GM03348 (cell line): ENCODE data around the gene TECR.
"Not testable (repeated sequence)": the region's sequence is repeated elsewhere in the genome, so short reads cannot be mapped to it uniquely, and the experiment has no call there.

Experiments used
- DNase-seq: peaks from one replicate; pipeline ENCODE4 v3.0.0; 2012; ENCODE audit warnings: low spot score

The TECR gene

GRCh38 chr19:14589433-14589832, 60.0 kb downstream of the TECR start:
- DNase-seq = not testable (repeated sequence)

DNA sequence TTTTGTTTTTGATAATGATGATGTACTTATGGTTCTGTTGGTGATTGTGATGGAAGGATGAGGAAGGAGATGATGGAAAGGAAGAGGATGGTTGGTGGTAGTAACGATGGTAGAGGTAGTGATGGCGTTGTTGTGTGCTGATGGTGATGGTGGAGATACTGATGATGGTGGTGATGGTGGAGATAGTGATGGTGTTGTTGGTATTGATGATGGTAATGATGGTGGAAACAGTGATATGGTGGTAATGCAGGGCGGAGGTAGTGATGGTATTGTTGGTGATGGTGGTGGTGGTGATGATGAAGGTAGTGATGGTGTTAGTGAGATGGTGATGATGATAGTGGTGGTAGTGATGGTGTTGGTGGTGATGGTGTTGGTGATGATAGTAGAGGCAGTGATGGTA, 66.2 kb downstream of the TECR start:
- DNase-seq = no peak

DNA sequence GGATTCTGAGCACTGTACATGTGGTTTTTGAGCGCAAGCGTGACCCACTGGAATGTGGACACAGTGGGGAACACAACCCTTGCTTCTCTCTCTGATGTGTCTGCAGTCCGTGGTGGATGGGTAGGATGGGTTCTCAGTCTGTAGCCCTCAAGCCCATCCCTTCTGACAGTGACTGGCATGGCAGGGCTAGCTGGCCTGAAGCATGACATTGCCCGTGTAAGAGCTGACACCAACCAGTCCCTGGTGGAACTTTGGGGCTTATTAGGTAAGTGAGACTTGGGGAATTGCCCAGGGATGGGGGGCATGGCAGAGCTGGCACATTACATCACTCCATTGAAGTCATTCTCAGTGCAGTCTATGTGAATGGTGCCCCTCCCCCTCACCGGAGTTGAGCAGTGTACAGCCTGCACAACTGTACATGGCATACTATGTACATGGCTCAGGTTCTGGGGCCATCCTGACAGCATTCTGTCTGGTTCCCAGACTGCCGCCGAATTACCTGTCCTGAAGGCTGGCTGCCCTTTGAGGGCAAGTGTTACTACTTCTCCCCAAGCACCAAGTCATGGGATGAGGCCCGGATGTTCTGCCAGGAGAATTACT, 70.3 kb downstream of the TECR start:
- DNase-seq = no peak

GRCh38 chr19:14603990-14604387, 74.6 kb downstream of the TECR start:
- DNase-seq = no peak

DNA sequence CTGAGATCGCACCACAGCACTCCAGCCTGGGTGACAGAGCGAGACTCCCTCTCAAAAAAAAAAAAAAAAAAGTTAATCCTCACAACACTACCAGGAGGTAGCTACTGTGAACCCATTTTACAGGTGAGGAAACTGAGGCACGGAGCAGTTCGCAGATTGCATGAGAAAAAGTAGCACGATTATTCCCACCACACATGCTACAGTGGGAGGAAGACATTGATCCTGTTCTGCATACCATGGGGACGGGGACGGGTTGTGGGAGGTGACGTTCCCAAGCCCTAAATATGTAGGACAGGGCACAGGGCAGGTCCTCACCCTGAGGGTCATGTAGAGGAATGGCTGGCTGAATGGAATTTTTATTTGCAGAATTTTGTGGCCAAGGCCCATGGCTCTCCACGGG, 77.2 kb downstream of the TECR start:
- no peak for DNase-seq

- DNase-seq = no peak
Measured at GRCh38 chr19:14611051-14611450, 81.7 kb downstream of the TECR start.

- DNase-seq = not testable (repeated sequence)
Measured at GRCh38 chr19:14612242-14612641, 82.8 kb downstream of the TECR start.

DNA sequence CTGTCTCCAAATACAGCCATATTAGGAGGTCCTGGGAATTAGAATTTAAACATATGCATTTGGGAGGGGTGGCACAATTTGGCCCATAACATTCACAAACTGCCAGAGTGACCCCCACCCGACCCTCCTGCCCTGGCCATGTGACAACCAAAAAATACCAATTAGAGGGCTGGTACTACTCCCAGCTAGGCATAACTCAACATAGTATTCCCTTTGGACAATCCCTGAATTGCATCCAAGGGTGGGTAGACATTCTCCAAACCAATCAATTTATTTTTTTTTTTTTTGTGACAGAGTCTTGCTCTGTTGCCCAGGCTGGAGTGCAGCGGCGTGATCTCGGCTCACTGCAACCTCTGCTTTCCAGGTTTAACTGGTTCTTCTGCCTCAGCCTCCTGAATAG, 83.3 kb downstream of the TECR start:
- DNase-seq = no peak

DNA sequence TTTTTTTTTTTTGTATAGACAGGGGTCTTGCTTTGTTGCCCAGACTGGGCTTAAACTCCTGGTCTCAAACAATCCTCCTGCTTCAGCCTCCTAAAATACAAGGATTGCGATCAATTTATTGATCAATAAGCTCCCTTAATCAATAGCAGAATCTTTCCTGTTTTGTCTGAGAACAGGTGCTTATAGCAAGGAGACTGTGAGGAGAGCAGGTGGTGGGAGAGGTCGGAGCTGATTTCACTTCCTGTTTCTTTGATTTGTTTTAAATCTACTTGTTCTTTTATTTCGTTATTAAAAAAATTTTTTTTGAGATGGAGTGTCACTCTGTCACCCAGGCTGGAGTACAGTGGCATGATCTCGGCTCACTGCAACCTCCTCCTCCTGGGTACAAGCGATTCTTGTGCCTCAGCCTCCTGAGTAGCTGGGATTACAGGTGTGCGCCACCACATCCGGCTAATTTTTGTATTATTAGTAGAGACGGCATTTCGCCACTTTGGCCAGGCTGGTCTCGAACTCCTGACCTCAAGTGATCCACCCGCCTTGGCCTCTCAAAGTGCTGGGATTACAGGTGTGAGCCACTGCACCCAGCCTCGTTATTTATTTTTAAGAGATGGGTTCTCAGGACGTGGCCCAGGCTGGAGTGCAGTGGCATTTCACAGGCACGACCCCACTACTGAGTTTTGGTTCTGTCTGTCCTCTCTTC, 84.2 kb downstream of the TECR start:
- not testable (repeated sequence) for DNase-seq

DNA sequence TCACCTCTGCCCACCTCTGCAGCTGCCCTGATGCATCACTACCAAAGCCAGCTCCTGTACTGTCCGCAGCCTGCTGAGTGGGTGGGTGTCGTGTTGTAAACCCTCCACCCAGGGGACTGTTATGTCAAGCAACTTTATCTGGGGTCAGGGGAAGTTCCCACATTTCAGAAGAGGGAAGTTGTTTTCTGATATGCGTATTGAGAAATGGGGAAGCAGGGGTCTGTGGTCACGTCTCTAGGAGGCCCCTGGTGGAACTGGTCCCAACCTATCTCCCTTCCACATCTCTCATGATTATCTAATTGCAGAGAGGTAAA, 84.7 kb downstream of the TECR start:
- no peak for DNase-seq
